ENCODE measurements around the gene ECI1. TPM values are rescaled to one million over a fixed set of nuclear protein-coding genes. Genes with fewer than 3 reads are reported as not detected.

The ECI1 gene
- total and polyA plus RNA-seq, 2 of the 4 experiments (the other 2 are of a cell fraction) = 20.3 to 30.1 TPM

DNA sequence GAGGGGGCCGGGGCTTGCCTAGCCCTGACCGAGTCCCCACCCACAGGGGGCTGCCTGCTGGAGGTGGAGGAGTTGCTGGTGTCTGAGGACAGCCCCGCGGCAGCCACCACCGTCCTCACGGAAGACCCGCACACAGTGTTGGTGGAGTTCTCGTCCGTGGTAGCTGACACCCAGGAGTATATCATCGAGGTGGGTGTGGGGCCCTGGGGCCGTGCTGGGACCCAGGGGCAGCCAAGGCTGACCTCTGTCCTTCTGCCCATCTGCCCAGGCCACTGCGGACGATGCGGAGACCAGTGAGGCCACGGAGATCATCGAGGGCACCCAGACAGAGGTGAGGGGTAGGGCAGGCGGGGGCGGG is 16.6 kb downstream of the ECI1 start:
- no peak for DNase-seq
- Histone ChIP-seq H3K27ac (ENCODE audit: insufficient read depth, low read length) (no peak overlapping the region), H3K9ac (ENCODE audit: low read depth, low read length) (no peak overlapping the region), H3K36me3 (ENCODE audit: control insufficient read depth, insufficient read depth, low read length) (peaks cover 52% of the 10 kb centered on the region), H3K27me3 (ENCODE audit: control insufficient read depth, insufficient read depth, low read length) (peaks cover 9% of the 10 kb centered on the region), H3K4me1 (ENCODE audit: control insufficient read depth, insufficient read depth, low read length) (peaks cover 5% of the 10 kb centered on the region; the same call in 1 of the 2 replicates), H3K79me1 (ENCODE audit: low read depth in 1 of 2, low read length in 2 of 2) (no peaks in the 10 kb centered on the region), H3K14ac (replicated peaks; ENCODE audit: low read depth, low read length) (no peak overlapping the region), H2BK20ac (ENCODE audit: low read depth, low read length) (no peak overlapping the region), H3K18ac (ENCODE audit: low read depth, low read length) (no peak overlapping the region), H3K4me3 (ENCODE audit: insufficient read depth, low read depth, low read length) (no peak overlapping the region), H4K5ac (ENCODE audit: low read depth, low read length) (no peak overlapping the region), H3K56ac (ENCODE audit: extremely low read depth, insufficient read depth, low read length) (no peak overlapping the region), H3K4me2 (ENCODE audit: low read depth, low read length) (no peak overlapping the region), H2BK120ac (ENCODE audit: low read depth, low read length) (no peak overlapping the region), H2BK15ac (ENCODE audit: low read depth, low read length) (no peak overlapping the region), H2AK9ac (replicated peaks; ENCODE audit: low read depth, low read length, poor library complexity) (no peak overlapping the region), H3K9me3 (ENCODE audit: control insufficient read depth, insufficient read depth, low read length) (no peaks in the 10 kb centered on the region), H3K4ac (ENCODE audit: low read depth, low read length) (no peak overlapping the region), H4K91ac (ENCODE audit: insufficient read depth, low read depth, low read length) (no peak overlapping the region), H3K9me1 (ENCODE audit: insufficient read depth, low read length) (no peaks in the 10 kb centered on the region), H2AK5ac (ENCODE audit: low read depth, low read length) (no peak overlapping the region), H3K23ac (ENCODE audit: low read depth, low read length) (no peak overlapping the region), H4K20me1 (ENCODE audit: insufficient read depth, low read length) (peaks cover 14% of the 10 kb centered on the region), H4K8ac (ENCODE audit: low read depth in 2 of 2, low read length in 2 of 2) (no peak overlapping the region), H2AFZ (replicated peaks; ENCODE audit: low read length, poor library complexity) (no peak overlapping the region), H2BK5ac (ENCODE audit: low read depth, low read length, poor library complexity, severe bottlenecking) (no peak overlapping the region)
- dilution Hi-C loops (cut with HindIII; ENCODE audit: low sequenced_read_pairs, unreplicated experiment) (no loop called here), intact Hi-C loops (cut with micrococcal nuclease) (no loop called here), in situ Hi-C loops (cut with MboI; ENCODE audit: low sequenced_read_pairs) (no loop called here)
- ATAC-seq (ENCODE audit: low read depth) = no peak
- ChIA-PET POLR2A (ENCODE audit: unreplicated experiment) (no interaction called here), CTCF (no interaction called here)
- BruUV-seq (replicated peaks) = no TSS peak
- TF ChIP-seq MXI1 (IDR thresholded peaks at IDR 0.05; ENCODE audit: borderline replicate concordance, low read depth, low read length) = no peak
- TF ChIP-seq RAD21 (IDR thresholded peaks at IDR 0.05; ENCODE audit: low read length) = no peak
- TF ChIP-seq, protein P1, sequence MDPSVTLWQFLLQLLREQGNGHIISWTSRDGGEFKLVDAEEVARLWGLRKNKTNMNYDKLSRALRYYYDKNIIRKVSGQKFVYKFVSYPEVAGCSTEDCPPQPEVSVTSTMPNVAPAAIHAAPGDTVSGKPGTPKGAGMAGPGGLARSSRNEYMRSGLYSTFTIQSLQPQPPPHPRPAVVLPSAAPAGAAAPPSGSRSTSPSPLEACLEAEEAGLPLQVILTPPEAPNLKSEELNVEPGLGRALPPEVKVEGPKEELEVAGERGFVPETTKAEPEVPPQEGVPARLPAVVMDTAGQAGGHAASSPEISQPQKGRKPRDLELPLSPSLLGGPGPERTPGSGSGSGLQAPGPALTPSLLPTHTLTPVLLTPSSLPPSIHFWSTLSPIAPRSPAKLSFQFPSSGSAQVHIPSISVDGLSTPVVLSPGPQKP (IDR thresholded peaks at IDR 0.05; ENCODE audit: borderline replicate concordance, low read depth, low read length) = no peak
- TF ChIP-seq SMC3 (IDR thresholded peaks at IDR 0.05; ENCODE audit: low read depth, low read length) = no peak
- TF ChIP-seq CEBPB (IDR thresholded peaks at IDR 0.05; ENCODE audit: low read depth, low read length) = no peak
- TF ChIP-seq, protein P2, sequence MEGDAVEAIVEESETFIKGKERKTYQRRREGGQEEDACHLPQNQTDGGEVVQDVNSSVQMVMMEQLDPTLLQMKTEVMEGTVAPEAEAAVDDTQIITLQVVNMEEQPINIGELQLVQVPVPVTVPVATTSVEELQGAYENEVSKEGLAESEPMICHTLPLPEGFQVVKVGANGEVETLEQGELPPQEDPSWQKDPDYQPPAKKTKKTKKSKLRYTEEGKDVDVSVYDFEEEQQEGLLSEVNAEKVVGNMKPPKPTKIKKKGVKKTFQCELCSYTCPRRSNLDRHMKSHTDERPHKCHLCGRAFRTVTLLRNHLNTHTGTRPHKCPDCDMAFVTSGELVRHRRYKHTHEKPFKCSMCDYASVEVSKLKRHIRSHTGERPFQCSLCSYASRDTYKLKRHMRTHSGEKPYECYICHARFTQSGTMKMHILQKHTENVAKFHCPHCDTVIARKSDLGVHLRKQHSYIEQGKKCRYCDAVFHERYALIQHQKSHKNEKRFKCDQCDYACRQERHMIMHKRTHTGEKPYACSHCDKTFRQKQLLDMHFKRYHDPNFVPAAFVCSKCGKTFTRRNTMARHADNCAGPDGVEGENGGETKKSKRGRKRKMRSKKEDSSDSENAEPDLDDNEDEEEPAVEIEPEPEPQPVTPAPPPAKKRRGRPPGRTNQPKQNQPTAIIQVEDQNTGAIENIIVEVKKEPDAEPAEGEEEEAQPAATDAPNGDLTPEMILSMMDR (conservative IDR thresholded peaks at IDR 0.05; ENCODE audit: low read depth, low read length) = no peak
- TF ChIP-seq, protein P3, sequence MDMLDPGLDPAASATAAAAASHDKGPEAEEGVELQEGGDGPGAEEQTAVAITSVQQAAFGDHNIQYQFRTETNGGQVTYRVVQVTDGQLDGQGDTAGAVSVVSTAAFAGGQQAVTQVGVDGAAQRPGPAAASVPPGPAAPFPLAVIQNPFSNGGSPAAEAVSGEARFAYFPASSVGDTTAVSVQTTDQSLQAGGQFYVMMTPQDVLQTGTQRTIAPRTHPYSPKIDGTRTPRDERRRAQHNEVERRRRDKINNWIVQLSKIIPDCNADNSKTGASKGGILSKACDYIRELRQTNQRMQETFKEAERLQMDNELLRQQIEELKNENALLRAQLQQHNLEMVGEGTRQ (IDR thresholded peaks at IDR 0.05; ENCODE audit: low read depth, low read length) = no peak
- no peak for TF ChIP-seq RFX5 (IDR thresholded peaks at IDR 0.05; ENCODE audit: low read depth, low read length)
- no peak for TF ChIP-seq NFE2L2 (IDR thresholded peaks at IDR 0.05; ENCODE audit: low read depth, low read length)
- no peak for TF ChIP-seq BHLHE40 (IDR thresholded peaks at IDR 0.05; ENCODE audit: low read depth, low read length)
- no peak for TF ChIP-seq MAFK (IDR thresholded peaks at IDR 0.05; ENCODE audit: low read depth, low read length)
- TF ChIP-seq FOS (IDR thresholded peaks at IDR 0.05; ENCODE audit: low read depth, low read length) = no peak
- no peak for TF ChIP-seq RCOR1 (IDR thresholded peaks at IDR 0.05; ENCODE audit: insufficient replicate concordance, low read length)
- TF ChIP-seq POLR2A (IDR thresholded peaks at IDR 0.05; ENCODE audit: low read depth, low read length) = no peak
- no peak for TF ChIP-seq CHD1 (IDR thresholded peaks at IDR 0.05; ENCODE audit: low read depth, low read length)
- no peak for TF ChIP-seq MAZ (IDR thresholded peaks at IDR 0.05; ENCODE audit: borderline replicate concordance, low read depth, low read length)
- WGBS, 2 experiments (ENCODE audit: extremely low coverage in 2 of 2, insufficient read length in 1 of 2) = 95% methylated on average over 11 of the region's 18 CpGs; no CpG with 5 or more reads in 1 of the 2 experiments

Data from IMR-90 (cell line).